ENCODE data around the gene SEMA4F.

DNA sequence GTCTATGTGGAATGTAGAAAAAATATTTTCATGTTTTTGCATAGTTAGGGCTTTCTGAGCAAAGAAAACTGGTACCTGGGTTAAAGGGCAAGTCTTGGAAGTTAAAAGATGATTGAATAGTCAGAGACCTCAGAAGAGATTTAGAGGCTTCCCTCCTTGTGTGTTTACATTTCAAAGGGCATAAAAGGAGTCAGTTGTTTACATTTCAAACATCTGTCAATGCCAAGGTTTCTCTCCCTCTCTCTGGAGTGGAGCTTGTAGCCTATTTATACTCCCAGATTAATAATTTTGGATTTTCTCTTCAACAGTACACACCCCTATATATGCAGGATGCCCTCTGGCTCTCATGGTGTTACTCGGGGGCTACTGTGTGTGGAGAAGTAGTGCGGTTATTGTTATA, 14.5 kb upstream of the SEMA4F start:
- no peak for TF ChIP-seq POLR2A (IDR thresholded peaks at IDR 0.05; ENCODE audit: extremely low read depth, insufficient read length)
- TF ChIP-seq, protein P1, sequence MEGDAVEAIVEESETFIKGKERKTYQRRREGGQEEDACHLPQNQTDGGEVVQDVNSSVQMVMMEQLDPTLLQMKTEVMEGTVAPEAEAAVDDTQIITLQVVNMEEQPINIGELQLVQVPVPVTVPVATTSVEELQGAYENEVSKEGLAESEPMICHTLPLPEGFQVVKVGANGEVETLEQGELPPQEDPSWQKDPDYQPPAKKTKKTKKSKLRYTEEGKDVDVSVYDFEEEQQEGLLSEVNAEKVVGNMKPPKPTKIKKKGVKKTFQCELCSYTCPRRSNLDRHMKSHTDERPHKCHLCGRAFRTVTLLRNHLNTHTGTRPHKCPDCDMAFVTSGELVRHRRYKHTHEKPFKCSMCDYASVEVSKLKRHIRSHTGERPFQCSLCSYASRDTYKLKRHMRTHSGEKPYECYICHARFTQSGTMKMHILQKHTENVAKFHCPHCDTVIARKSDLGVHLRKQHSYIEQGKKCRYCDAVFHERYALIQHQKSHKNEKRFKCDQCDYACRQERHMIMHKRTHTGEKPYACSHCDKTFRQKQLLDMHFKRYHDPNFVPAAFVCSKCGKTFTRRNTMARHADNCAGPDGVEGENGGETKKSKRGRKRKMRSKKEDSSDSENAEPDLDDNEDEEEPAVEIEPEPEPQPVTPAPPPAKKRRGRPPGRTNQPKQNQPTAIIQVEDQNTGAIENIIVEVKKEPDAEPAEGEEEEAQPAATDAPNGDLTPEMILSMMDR (IDR thresholded peaks at IDR 0.05; ENCODE audit: low read depth, low read length) = no peak
